Measurements from ENCODE around the gene PAX5.

Gene PAX5

DNA sequence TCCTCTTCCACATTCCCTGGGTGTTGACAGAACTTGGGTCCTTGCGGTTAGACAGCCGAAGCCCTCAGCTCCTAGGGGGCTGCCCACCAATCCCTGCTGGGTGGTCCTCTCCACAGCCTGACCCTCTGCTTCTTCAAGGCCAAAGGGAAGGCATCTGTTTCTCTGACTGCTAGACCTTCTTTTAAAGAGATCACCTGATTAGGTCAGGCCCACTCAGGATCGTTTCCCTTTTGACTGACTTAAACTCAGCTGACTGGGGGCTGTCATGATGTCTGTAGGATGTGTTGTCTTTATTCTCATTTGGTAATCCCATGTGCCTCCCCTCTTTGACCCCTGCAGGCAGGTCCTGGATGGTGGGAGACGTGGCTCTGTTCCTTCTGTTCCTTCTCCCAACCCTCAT is 207.5 kb downstream of the PAX5 start:
- DNase-seq, result no peak

DNA sequence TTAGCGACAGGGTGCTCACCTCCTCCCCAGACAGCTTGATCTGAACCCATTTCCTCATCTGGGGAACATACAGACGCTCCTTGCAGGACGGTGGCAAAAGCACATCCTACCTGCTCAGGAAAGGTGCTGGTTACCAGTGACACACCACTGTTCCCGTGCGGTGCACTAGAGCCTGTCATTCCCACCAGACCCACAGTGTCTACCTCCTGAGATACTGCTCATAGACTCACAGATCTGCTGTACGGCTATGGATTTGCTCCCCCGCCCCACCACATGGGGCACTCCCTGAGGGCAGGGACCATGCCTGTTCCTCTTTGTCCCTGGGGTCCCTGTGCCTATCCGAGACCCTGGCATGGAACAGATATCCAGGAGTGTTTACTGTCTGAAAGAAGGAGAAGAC is 208.9 kb downstream of the PAX5 start:
- no peak for DNase-seq

DNA sequence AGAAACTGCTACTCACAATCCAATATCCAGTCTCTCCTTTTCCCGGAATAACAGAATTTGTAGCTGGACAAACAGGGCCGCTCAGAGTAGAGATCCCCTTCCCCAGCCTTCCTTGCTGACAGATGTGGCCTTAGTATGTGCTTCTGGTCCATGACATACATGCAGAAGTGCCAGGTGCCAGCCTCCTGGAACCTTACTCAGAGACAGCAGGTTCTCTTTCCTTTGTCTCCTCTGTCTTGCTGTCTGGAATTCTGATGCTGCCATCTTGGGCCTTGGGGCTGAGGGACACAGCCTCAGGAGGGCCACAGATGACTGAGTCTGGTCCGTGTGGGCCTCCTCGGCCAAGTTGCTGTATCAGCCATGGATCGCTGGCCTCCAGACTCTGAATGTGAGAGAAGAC is 210.1 kb downstream of the PAX5 start:
- DNase-seq, result no peak

DNA sequence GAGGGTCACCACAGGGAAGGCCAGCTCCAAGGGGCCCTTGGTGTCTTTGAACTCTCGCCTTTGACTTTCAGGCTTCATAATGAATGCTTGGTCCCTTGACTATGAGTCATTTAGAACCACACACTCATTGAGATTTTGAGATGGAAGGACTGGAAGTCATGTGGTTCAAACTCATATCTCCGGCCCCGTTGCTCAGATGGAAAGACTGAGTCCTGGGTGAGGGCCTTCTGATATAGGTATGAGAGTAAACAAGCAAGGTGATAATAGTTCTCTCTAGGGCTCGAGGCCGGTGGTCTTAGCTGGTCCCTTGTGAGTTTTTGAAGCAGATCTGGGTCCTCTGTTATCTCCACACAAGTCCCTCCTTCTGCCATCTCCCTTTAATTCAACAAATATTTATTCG is 210.6 kb downstream of the PAX5 start:
- DNase-seq, result no peak

DNA sequence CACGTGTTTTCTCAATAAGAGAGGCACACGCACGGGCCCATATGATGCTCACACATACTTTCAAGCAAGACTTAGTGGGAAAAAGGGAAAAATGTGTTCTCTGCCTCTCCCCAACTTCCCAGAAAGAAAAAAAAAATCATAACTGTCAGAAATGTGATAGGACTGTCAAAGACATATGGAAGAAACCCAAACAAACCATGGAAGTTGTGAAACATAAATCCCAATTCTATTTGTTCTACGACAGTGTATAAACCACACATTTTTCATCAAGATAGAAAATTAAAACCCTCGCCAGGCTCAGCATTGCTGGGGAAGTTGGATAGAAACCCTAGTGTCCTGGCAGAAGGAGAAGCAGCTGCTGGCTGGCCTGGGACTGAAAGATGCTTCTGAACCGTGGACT is 211.9 kb downstream of the PAX5 start:
- no peak for DNase-seq

DNA sequence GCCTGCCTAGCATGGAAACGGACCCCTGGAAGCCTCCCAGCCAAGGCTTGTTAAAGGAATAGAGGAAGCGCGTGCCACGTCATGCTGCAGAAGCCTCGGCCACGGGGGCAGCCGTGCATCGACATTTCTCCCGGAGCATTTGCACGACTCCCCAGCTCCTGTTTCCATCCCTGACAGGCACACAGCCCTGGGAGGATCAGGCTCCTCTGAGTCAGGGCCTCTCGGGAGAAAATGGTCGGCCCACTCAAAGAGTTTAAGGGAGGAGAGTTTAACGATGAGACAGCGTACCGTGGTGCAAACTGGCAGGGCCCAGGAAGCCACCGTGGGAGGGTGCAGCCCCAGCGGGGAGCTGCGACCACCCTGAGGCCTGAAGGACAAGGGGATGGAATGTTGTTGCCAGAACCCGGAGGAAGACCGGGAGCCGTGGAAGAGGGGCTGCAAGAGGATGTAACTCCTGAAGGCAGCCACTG is 213.6 kb downstream of the PAX5 start:
- no peak for DNase-seq

DNA sequence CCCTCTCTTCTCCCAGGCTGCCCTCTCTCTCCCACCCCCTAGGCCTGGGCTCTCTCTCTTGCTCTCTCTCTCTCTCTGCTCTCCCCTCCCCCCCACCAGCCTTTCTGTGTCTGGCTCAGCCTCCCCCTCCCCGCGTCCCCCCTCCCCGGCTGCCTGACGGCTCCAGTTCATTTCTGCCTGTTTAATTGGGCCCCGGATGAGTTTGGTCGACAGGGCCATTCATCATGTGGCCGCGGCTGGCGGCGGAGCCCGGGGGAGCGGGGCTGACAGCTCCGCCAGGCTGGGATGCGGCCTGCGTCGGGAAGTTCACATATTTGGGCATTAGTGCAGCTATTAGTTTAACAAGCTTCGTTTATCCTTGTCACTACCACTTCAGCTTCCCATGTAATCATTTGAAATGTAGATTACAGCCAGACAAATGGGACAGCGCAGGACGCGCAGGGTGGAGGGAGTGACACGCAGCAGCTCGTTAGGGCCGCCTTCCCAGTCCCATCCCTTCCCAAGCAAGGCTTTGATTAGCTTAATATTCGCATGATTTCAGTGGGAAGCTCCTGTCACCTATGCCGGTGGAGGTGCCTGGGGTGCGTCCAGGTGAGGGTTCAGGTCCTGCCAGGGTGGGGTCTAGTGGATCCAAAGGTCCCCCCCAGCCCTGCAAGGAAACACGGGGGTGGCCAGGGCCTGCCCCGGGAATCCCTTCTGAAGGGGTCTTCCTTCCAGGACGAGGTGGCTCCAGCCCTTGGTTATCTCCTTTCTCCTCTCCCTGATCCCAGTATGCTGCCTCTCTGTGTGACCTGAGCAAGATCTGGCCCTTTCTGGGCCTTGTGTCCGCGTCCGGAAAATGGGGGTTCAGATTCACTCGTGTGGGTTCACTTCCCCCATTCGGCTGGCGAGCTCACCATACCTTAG is 214.8 kb downstream of the PAX5 start:
- no peak for DNase-seq

DNA sequence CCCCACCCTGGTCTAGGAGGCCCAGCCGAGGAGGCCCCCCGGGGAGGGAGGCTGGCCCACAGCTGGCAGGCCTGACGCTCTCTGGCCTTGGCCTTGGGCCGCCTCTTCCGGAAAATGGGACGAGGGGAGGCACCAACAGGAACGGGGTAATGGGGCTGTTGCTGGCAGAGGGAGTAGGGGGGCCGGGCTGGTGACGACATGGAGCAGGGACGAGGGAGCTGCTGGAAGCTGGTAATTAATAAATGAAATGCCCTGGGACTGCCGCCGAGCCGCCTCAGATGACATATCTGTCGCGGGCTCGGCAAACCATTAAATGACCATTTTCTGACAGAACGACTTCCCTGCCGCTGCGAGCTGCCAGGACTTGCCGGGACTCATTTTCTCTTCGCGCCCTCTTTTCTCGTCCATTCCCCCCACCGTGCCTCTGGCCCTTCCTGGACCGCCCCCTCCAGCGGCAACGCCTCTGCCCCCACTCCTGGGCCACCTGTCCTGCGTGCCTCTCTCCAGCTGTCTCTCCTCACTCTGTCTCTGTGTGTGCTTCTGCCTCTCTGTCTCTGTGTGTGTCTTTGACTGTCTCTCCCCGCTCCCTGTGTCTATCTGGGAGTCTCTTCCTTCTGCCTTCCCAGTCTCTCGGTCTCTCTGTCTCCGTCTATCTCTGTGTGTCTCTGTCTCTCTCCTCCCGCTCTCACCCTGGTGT is 215.7 kb downstream of the PAX5 start:
- DNase-seq, result no peak

DNA sequence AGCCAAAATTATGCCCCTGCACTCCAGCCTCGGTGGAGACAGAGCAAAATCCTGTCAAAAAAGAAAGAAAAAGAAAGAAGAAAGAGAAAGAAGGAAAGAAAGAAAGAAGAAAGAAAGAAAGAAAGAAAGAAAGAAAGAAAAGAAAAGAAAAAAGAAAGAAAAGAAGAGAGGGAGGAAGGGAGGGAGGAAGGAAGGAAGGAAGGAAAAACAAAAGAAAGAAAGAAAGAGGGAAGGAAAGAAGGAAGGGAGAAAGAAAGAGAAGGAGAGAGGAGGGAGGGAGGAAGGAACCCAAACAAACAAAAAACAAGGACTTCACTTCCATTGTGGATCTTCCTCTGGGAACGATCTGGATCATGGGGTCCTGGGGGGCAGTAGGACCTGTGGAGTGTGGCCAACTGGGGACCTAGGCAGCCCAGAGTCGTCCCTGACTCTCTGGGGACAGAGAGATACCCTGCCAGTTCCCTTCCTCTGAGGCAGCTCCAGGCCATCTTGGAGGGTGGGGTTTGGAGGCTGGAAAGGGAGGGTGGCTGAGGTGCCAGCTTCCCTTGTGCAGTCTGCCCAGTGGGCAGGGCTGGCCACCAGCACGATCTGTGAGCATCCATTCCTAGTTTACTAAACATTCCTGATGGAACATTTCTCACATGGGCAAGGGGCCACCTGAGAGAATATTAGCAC is 216.8 kb downstream of the PAX5 start:
- DNase-seq, result no peak

DNA sequence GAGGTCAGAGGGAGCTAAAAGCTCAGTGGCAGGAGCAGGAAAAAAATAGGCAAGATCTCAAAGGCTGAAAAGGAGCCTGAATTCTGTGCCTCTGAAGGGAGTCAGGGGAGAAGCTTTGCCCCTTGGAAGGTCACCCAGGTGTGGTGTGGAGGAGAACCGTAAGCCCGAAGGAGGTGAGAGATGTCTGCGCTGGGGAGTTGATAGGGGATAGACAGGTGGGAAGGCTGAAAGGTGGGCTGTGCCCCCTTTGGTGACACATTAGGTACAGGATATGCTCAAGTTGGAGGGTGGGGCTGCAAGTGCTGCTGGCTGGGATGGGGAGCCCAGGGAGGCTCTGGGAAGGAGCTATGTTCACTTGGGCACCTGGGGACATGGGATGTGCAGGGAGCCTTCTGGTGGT is 217.7 kb downstream of the PAX5 start:
- DNase-seq, result no peak

DNA sequence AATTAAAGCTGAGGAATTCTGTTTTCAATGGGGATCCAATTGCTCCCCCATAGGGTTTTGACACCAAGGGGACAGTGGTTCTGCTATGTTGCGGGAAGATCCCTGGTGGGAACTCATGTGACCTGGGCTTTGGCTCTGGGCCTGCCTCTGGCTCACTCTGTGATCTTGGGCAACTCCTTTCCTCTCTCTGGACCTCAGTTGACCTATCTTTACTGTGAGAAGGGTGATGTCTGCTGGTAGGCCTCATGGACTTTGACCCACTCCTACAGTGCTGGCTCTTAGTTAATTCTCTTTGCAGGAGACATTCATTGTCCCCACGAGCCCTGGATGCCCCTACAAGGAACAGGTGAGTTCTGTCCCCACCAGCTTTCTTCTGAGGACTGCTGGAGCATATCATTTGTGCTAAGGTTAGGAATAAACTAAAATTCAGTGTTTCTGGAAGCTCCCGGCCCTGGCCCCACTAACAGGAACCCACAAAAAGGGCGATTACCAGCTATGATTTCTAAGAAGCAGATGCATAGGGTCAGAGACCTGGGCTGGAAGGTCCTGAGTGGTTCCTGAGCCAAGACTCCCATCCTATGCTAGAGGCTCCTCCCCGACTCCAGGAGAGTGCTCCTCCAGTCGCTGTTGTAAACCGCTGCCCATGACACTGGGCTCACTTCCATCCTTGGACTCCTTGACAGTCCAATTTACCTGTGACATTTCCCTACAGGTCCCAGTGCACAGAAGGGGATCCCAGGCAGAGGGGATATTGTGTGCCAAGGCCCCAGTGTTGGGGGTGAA is 218.3 kb downstream of the PAX5 start:
- no peak for DNase-seq

DNA sequence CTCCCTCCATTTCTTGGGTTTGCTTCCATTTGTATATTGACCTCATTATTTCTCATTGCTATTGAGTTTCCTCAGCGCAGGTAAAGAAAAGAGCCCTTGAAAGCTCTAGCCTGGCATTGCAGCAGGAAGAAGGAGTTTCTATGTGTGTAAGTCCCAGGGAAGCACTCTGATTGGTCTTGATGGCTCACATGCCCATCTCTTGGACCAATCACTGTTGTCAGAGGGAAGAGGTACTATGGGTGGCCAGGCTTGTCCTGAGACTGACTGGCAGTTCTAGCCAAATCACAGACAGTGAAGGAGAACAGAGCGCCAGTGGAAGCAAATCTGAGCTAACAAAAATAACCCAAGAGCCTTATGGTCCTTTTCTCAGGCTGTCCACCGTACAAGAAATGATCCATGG is 219.0 kb downstream of the PAX5 start:
- DNase-seq, result no peak

DNA sequence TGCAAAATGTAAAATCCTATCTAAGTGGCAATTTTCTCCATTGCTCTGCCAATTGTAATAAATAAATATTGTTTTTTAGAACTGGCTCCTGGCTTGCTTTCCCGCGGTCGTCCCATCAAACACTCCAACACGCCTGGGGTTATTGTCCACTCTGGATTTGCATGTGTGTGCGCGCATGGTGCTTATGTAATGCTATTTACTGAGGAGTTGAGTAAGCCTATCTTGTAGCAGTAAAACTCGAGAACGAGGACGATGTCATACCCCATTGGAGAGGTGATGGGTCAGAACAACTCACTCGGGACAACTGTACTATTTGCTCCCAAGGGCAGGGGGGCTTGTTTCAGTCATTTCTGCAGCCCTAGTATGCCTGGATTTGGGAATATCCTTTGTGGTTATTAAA is 220.9 kb downstream of the PAX5 start:
- no peak for DNase-seq

DNA sequence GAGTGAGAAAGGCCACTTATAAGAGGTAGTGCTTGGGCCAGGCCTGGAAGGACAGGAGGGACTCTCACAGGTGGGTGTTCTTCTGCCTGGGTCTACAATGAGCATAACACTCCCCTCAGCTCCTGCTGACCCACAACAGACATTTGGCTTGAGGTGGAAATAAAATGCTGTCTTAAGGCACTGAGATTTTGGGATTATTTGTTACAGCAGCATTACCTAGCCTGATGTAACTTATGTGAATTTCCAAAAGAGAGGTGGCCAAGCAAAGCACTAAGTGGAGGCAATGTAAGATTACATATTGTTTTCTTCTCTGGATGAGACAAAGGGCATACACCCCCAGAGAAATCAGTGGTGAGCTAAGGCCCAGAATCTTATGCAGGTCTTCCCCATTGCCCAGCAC is 221.5 kb downstream of the PAX5 start:
- DNase-seq, result no peak

DNA sequence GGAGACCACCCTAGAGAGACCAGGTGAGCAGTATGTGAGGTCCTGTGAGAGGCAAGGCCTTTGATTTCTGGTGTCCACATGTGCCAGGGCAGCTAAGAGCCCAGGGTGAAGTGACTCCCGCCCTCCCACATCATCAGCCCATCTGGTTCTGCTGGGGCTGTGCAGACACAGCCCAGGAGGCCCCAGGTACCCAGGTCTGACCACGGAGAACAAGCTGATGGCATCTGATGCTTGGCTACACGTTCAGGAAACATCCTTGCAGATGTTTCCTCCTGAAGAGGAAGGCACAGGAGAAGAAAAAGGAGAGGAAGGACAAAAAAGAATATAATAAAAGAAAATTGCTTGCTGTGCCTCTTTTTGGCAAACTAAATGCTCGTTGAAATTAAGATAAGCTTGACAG is 225.8 kb downstream of the PAX5 start:
- DNase-seq, result no peak

DNA sequence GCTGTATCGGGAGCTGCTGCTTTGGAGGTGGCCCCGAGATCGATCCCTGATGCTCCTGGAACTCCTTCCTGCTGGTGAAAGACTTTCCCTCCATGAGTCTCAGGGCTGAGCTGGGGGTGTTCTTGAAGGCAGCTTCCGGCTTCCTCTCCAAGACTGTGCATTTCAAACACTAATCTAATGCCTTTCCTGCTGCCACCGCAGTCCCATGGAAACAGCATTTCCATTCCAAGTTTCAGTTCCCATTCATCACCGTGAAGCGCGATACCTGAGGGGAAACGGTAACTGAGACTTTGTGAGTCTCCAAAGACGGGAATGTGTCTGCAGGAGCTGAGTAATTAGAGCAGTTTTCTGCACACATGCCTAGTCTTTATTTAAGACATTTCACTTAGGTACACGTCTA is 230.1 kb downstream of the PAX5 start:
- DNase-seq, result no peak

DNA sequence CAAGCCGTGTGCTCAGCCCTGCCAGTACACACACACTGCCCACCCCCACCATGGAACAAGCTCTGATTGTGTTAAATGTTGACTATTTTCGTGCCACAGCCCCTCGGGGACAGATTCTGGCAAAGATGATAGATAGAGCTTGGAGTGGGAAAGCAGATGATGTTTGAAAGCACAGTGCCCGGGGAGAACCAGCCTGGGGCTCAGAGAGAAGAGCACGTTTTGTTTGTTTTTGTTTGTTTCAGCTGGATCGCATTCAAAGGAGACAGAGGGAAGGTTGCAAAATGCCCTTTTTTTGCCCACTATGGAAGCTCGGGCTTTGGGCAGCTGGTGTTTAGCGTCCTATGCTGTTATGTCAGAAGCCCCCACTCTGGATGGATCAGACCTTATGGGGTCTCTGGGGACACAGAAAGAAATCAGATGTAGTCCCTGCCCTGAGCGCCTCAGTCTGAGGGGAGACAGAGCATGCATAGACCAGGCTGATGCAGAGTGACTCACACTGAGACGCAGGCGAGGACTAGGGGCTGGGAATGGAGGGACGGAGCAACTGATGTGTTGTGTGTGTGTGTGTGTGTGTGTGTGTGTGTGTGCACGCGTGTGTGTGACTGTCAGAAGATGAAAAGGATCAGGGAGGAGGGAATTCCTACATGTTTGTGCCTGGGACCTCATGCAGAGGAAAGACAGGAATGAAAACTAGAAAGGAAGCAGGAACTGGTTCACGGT is 231.7 kb downstream of the PAX5 start:
- DNase-seq, result no peak

DNA sequence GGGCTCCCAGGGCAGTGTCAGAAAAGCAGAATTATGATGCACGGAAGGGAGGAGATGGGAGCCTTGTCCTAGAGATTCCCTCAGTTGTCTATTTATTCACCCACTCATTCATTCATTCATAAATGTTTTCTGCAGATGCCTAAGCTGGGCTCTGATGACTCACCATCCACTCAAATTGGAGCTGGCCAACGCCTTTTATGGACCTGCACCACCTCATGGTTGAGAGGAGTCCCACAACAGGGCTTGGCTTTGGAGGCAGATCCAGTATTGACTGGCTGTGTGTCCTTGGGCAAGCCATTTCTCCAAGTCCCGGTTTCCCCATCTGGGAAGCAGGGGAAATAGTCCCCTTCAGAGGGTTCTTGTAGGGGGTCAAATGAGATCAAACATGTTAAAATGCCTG is 233.6 kb downstream of the PAX5 start:
- DNase-seq, result no peak

DNA sequence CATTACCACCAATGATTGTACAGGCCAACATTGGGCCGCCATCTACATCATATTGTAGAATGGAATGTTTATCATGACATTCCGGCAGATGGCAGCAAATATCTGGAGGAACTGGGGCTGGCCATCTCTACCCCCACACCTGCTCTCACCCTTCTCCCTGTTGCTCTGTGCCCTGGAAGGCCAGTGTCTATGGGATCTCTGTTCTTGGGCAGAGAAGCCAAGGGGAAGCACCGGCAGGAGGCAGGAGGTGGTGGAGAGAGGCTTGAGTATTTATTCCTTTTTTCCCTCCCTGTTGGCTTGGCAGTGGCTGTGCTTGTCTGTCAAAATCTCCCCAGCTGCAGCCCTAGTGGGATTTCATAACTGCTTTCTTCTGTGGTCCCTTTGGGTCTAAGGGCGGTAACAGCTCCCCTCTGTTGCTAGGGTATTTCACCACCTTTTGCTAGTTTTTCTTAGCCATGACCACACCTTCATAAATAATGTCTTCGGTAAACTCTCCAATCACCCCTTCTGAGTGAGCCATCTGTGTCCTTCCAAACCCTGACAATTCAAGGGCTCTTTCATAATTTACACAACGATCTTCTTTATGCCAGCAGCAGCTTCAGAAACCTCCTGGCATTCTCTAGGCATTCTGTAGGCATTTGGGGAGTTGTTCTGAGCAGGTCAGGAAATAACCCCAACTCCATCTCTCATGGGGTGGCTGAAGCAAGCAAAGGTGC is 235.6 kb downstream of the PAX5 start:
- DNase-seq, result no peak

DNA sequence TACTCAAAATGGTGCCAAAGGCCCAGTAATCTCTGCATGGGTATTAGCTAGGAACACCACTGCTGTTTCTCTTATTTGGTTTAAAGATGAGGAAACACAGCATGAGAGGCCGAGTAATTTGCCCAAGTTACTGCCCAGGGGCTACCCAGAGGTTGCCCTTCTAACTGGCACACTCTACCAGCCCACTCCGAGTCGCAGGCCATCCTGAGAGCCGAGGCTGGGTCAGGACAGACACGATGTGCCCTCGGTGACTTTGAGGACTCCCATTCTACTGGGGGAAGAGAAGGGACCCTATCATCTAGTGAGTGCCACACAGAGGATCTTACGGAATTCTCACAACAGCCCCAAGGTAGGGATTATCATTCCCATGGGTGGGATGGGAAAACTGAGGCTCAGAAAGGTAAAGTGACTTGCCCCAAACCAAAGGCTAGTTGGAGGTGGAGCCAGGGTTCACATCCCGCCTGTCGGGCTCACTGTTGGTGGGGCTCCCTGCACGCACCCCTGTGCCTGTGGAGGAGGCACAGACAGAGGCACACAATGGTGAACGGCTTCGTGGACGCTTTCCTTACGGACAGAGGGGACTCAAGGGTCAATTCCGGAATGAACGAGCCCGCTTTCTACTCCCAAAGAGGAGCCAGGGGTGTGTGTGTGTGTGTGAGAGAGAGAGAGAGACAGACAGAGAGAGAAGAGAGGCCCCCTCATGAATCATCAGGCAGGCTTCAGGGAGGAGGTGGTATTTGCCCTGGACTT is 236.4 kb downstream of the PAX5 start:
- DNase-seq, result no peak

Measured in T-helper 2 cell (primary cell).